Esophagus muscularis mucosa (tissue), 4 donors: ENCODE measurements around the gene TBC1D22A.

ENCODE experiments used
- EP300 ChIP-seq: sonication (generic); formaldehyde crosslinking; IDR thresholded peaks from one replicate; pipeline ENCODE4 v1.6.1; 2017; ENCODE audit warnings: antibody characterized with exemption
- POLR2A ChIP-seq: fragments of 450-650 bp; IDR thresholded peaks from one replicate; pipeline ENCODE4 v1.6.1; 2017; ENCODE audit warnings: antibody characterized with exemption, moderate library complexity, mild to moderate bottlenecking, low read depth
- POLR2AphosphoS5 ChIP-seq, 2 donors: sonication (generic); formaldehyde crosslinking; IDR thresholded peaks; one replicate each; pipeline ENCODE4 v1.6.1; 2017; ENCODE audit warnings: antibody characterized with exemption in 2 of 2
- TF ChIP-seq, protein P1 (sequence below), 3 experiments: fragments of 200-600 bp in 2 of 3; fragments of 450-650 bp in 1 of 3; sonication (generic) in 2 of 3; IDR thresholded peaks; one replicate each; pipeline ENCODE4 v1.5.1; 2017 to 2019; ENCODE audit warnings: antibody characterized with exemption in 3 of 3, mild to moderate bottlenecking in 2 of 3, moderate library complexity in 1 of 3

DNA sequence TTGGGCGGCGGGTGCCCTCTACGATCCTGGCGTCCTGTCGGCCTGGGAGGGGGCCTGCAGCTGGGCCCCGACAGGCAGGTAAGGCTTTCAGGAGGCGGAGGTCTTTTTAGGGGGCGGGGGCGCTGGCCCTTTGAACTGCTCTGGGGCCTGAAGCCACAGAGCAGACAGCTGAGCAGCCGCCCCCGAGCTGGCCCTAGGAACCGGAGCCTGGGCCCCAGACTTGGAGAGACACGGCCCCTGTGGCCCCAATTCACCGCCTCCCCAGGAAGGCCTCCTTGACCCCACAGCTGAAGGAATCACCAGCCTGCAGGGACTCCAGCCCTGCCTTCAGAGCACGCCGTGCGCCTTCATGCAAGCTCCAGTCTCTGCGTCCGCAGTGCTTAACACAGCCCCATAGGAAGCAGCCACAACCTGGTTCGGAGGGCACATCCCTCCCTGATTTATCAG is 23.8 kb upstream of the TBC1D22A start:
- no peak for TF ChIP-seq POLR2AphosphoS5 (IDR thresholded peaks at IDR 0.05)
- TF ChIP-seq, protein P1, sequence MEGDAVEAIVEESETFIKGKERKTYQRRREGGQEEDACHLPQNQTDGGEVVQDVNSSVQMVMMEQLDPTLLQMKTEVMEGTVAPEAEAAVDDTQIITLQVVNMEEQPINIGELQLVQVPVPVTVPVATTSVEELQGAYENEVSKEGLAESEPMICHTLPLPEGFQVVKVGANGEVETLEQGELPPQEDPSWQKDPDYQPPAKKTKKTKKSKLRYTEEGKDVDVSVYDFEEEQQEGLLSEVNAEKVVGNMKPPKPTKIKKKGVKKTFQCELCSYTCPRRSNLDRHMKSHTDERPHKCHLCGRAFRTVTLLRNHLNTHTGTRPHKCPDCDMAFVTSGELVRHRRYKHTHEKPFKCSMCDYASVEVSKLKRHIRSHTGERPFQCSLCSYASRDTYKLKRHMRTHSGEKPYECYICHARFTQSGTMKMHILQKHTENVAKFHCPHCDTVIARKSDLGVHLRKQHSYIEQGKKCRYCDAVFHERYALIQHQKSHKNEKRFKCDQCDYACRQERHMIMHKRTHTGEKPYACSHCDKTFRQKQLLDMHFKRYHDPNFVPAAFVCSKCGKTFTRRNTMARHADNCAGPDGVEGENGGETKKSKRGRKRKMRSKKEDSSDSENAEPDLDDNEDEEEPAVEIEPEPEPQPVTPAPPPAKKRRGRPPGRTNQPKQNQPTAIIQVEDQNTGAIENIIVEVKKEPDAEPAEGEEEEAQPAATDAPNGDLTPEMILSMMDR (IDR thresholded peaks at IDR 0.05) = no peak
- no peak for TF ChIP-seq POLR2A
- no peak for TF ChIP-seq EP300
